ENCODE data around the gene CXorf51A.
"Not testable (repeated sequence)": the region's sequence is repeated elsewhere in the genome, so short reads cannot be mapped to it uniquely, and the experiment has no call there.

The CXorf51A gene

GRCh38 chrX:146814644-146815043 is at the start of gene CXorf51A:
Gene CXorf51A, minus strand, starts transcription at chrX:146814744. Its CDS starts 21 bp downstream, at chrX:146814723.
- DNase-seq (ENCODE audit: low spot score), result not testable (repeated sequence)

DNA sequence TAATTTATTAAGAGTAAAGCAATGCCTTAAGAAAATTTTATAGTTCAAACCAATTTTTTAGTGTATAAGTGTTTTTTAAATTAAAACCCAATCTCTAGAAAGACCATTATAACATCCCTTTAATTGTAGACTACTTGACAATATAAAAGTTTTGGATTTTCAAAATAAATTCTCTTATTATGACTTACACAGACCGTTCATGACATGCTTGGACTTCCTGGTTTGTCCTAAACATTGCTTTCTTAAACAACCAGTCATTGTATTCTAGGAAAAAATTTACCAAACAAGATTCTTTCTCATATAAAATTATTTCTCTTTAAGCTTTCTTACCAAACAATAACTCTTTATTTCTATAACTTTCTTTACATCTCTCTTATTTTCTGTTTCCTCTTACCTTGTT is 49.0 kb upstream of the CXorf51A start:
- DNase-seq (ENCODE audit: low spot score), result peak; percentile 7

DNA sequence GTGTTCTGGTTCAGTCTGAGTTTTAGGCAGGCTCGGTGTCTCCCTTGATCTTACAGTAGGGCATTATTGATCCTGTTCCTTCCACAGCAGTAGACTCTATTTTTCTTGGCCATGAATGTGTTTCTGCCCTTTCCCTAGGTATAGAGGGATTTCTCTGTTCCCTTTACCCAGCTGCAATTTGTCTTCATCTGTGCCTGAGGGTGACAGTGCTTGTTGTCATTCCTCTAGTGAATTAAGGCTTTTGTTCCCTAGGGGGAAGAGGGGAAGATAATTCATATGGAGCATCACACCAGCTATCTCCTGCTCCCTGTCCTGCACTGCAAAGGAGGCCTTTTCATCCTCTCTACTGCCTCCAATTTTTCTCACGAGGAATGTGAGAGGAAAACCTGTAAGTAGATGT is 39.7 kb upstream of the CXorf51A start:
- no peak for DNase-seq (ENCODE audit: low spot score)

DNA sequence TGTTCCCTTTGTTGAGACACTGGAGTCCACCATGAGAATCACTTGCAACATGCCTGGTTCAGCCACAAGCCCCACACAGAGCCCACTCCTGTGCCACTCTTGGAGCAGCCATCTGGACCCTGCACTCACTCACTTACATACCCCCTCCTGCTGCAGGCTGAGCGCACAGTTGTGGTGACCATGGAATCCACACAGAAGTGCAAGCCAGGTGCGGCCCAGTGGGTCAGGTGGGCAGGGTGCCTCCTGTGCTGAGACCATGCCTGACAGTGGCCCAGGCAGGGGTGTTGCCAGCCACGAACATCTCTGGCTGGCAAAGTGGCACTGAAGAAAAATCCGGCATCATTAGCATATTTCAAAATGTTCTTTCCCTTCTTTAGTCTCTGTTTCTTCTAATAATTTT is 17.4 kb upstream of the CXorf51A start:
- no peak for DNase-seq (ENCODE audit: low spot score)

GRCh38 chrX:146809471-146809870 is 5.1 kb downstream of the CXorf51A start, which contains the start of gene CXorf51B:
Gene CXorf51B, plus strand, starts transcription at chrX:146809771. Its CDS starts 21 bp downstream, at chrX:146809792.
- not testable (repeated sequence) for DNase-seq (ENCODE audit: low spot score)

Data from NAMALWA (cell line).